ENCODE data around the gene FAM168A.
"Not testable (repeated sequence)": the region's sequence is repeated elsewhere in the genome, so short reads cannot be mapped to it uniquely, and the experiment has no call there.

FAM168A gene

DNA sequence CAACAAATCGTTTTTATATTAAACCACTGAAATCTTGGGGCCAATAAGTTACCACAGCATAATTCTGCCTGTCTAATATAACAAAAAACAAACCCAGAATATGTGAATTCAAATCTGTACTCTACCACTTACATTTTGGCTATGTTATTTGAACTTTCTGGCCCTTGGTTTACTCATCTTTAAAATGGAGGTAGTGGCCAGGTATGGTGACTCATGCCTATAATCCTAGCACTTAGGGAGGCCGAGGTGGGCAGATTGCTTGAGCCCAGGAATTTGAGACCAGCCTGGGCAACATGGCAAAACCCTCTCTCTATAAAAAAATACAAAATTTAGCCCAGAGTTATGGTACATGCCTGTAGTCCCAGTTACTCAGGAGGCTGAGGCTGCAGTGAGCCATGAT is 84.2 kb downstream of the FAM168A start:
- no peak for DNase-seq

DNA sequence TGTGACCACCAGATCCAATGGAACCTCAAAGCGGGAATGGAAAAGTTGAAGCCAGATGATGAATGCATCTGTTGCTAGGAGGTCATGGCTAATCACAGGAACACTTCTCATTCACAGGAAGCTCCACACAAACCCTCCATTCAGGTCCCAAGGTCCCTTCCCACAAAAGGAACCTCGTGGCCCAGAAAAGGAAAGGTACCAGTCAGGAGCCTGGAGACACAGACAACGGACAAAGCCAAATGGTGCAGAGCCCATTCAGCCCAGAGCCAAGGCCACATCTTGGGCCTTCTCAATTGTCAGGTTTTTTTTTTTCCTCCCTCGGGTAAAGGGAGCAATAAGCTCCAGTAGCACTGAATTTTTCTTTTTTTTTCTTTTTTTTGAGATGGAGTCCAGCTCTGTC is 87.0 kb downstream of the FAM168A start:
- DNase-seq, result no peak

DNA sequence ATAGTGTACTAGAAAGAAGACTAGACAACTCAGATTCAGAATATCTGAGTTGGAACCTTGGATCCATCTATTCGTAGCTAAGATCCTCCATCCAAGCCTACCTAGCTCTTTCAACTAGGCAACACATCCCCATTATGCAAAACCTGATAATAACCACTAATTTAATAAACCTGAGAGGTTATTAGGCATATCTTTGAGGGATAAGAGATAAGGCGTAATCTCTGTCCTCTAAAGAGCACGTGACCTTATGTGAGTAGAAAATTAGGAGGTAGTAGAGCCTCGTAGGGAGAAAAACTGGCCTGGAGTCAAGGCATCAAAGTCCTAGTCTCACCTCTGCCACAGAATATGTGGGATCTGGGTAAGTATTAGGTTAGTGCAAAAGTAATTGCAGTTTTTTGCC is 87.8 kb downstream of the FAM168A start:
- DNase-seq, result no peak

DNA sequence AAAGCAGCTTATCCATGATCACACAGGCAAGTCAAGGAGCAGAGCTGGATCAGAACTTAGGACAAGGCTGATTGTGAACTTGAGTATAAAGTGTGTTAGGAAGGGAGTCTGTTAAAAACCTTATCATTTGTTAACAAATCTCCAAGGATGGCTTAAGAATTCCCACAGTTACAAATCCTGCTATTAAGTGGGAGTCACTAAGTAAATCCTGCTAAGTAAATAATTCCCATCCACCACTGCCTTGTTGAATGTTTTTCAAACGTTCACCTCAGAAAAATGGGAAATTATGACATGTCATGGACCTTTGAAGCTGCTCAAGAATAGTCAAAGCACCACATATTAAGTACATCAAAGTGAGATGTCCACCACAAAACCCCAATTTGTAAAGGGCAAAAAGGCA is 88.7 kb downstream of the FAM168A start:
- DNase-seq, result no peak

DNA sequence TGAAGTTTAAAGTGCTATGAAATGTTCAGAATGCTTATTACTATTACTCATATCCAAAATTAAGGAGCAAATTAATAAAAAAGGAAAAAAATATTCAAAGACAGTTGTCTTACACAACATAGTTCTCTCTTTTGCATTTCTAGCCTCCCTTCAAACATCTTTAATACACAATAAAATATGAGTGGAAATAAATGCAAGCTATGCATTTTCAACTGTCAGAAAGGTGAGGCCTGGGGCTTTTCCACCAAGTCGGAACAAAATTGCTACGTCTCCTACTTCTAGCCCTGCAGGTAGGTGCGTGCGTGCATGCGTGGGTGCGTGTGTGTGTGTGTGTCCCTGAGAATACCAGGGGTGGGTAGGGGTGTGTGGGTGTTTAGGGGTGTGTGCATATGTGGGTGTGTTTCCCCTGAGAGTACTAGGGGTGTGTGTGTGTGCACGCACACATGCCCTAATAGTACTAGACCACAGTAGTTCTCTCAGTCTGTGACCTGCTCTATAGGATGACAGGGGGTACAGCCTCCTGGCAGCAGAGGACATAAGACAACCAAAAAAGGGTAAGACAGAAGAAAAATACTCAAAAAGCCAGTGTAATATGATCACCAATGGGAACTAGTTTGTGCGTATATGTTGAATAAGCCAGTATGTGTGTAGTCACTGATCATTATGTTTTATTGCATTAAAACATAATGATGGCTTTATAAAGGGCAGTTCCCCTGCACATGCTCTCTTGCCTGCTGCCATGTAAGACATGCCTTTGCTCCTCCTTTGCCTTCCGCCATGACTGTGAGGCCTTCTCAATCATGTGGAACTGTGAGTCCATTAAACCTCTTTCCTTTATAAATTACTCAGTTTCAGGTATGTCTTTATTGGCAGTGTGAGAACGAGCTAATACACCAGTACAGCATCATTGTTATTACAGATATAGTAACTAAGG is 89.4 kb downstream of the FAM168A start:
- DNase-seq, result no peak

DNA sequence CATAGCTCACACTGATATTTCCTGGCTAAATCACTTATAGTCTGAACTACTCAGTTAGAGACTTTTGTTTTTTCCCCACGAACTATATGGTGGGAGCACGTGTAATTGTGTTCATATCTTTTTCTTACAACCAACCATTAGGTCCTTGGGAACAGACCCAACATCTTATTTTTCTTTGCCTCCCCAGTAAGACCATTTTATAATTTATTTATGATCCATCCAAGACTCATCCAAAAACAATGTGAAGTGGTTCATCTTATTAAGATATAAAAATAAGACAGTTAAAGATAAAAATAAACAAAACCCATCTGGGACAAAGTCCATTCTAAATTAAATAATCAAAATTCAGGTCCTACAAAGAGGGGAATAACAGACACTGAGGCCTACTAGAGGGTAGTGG is 90.8 kb downstream of the FAM168A start:
- DNase-seq, result no peak

DNA sequence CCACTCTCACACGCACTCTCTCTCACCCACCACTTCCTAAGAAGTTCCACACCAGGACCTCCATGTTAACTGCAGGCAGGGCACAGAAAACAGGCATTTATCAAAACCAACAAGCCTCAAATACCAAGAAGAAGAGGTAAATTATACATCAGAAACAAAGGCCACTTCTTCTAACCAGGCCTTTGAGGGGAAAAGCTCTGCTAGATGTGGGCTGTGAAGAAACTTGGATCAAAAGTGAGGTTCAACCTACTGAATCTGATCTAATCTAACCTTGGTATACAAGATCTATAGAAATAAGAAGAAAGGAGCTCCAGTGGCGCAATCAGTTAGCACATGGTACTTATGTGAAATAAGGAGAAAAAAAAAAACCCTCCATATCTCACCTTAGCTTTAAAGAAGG is 91.9 kb downstream of the FAM168A start:
- no peak for DNase-seq

DNA sequence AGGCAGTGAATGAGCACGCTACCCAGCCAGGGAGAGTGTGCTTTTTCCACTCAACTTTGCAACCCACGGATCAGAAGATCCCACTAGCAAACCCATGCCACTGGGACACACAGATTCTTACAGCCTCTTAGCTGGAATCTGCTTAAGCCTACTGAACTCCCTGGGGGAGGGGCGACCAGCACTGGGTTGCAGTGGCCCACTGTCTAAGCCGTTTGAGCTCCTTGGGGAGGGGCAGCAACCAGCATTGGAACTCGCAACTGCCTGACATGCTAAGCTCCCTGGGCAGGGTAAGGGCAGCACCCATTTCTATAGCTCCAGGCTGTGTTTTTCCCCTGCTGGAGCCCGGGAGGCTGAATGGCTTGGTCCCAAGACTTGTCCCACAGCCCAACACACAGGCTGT is 99.6 kb downstream of the FAM168A start:
- DNase-seq, result no peak

DNA sequence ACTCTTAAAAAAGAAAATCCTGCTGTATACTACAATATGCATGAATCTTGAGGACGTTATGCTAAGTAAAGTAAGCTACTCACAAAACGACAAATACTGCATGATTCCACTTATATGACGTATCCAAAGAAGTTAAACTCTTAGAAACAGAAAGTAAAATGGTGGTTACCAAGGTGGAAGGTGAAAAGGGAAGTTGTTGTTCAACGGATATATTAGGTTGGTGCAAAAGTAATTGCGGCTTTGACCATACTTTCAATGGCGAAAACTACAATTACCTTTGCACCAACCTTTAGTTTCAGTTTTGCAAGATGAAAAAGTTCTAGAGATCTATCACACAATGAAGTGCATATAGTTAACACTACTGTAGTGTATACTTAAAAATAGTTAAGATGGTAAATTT is 101.8 kb downstream of the FAM168A start:
- DNase-seq, result no peak

DNA sequence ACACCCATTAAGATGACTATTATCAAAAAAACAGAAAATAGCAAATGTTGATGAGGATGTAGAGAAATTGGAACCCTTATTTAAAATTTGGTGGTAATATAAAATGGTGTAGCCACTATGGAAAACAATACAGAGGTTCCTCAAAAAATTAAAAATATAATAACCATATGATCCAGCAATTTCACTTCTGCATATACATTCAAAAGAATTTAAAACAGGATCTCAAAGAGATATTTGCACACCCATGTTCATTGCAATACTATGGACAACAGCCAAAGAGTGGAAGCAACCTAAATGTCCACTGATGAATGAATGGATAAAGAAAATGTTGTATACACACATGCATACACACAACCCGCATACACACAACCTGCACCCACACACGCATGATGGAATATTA is 102.2 kb downstream of the FAM168A start:
- no peak for DNase-seq

DNA sequence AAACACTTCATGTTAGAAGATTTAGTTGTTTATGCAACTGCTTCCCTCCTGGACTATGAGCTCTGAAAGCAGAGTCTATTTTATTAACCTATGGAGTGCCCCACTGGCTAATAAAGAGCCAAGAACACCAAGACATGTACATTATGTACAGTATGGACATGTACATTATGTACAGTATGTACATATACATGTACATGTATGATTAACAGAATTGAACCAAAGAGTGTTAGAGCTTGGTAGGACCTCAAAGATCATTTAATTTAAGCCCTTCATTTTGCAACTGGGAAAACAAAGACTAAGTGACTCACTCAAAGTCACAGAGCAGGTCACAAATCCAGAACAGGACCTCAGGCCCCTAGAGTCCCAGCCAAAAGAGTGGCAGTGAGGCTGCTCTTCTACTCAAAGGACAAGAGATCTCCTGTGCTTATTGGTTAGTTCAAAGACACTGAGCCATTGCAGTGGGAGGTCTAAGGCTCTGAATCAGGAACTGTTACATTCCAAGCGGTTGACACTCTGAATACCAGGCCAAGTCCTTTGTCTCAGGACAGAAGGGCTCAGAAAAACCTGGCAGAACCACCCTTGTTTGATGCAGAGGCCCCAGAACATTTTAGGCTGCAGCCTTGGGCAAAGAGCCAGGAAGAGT is 103.8 kb downstream of the FAM168A start:
- no peak for DNase-seq

DNA sequence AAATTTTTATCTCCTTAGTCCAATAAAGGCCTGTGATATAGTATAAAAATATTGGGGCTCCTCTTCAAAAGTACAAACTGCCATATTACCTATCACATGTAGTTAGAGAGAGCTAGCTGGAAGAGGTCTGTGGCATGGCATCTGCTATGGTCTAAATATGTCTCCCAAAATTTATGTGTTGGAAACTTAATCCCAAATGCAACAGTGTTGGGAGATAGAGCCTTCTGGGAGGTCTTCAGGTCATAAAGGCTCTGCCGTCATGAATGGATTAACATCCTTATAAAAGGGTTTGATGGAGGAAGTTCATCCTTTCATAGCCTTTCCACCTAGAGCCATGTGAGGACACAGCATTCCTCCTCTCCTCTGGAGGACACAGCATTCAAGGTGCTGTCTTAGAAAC is 116.3 kb downstream of the FAM168A start:
- DNase-seq, result no peak

DNA sequence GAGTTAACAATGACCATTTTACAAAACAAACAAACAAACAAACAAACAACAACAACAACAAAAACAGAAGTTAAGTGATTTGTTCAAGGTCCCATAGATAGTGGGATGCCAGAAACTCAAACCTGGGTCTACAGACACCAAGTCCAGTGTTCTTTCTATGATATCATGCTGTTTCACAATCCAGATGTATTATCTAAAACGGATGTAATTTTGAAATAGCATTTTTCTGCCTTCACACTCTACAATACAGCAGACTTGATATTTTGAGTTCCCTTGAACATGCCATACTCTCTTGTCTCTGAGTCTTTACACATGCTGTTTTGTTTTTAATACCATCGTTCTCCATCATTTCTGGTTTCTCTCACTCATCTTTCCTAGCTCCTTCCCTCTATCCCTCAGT is 117.2 kb downstream of the FAM168A start:
- no peak for DNase-seq

DNA sequence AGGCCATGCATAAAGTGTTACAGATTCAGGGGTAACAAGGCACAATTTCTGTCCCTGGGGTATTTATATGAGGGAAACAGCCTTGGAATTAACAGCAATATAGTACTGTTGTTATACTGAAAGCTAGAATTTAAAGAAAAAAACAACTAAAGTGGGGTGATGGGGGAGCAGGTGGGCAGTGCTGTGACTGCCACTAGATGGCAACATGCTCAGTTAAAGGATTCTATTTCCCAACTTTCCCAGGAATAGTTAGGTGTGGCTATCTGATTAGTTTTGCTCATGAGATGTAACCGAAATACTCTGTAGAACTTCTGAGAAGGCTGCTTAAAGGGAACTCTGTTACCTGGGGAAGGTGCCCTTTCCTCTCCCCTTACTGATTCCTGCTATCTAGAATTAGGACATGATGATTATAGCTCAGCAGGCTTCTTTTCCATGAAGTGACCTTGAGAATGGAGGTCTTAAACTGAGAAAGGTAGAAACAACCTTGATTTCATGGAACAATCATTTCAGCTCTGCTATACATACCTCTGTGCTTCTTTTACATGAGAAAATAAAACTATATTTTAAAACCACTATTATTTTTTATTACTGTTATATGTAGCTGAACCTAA is 119.1 kb downstream of the FAM168A start:
- DNase-seq, result no peak

DNA sequence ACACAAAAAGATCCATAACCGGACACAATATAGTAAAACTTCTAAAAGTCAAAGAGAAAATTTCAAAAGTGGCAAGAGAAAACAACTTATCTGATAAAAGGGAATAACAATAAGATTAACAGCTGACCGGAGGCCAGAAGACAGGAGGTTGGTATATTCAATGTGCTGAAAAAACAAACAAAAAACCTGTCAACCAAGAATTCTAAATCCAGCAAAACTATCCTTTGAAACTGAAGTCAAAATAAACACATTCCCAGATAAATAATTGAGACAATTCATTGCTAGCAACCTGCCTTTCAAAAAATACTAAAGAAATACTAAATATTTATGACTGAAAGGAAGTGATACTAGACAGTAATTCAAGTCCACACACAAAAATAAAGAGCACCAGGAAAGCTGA is 120.4 kb downstream of the FAM168A start:
- no peak for DNase-seq

DNA sequence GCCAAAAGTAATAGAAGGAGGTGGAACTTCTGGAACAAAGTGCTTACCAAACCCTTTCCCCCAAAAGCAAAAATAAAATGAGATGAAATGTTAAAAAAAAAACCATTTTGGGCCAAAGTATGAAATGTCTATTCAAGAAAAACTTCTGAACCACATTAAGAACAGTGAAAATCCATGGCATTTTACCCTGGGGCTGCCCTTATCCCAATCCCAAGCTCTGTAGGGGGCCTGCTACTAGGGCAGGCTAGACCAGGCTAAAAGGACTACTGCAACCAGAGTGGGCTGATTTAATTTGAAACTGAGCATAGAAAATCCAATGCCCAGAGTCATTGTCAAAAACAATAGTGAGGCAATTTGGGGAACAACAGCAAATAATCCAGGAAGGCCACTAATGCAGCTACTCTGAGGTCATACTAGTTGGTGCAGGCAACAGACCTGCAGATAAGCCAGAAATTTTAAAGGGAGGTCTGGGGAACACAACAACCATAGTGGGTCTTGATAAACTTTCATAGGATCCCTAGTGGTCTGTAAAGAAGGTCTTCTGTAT is 122.3 kb downstream of the FAM168A start:
- no peak for DNase-seq

DNA sequence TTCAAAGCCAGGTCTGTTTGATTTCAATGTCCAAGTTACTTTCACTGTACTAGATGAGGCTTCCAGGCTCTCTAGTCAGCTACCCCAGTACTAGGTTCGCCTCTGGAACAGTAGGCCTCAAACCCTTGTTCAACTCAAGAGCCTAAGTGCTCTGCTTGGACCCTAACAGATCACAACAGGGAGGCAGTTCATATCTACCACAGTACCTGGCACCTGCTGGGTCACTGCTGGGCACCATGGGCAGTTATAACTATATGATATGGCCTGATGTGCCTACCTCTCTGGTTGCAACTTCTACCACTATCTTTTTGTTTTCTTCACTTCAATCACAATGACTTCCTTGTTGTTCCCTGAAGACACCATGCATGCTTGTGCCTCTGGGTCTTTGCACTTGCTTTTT is 124.7 kb downstream of the FAM168A start:
- DNase-seq, result no peak

DNA sequence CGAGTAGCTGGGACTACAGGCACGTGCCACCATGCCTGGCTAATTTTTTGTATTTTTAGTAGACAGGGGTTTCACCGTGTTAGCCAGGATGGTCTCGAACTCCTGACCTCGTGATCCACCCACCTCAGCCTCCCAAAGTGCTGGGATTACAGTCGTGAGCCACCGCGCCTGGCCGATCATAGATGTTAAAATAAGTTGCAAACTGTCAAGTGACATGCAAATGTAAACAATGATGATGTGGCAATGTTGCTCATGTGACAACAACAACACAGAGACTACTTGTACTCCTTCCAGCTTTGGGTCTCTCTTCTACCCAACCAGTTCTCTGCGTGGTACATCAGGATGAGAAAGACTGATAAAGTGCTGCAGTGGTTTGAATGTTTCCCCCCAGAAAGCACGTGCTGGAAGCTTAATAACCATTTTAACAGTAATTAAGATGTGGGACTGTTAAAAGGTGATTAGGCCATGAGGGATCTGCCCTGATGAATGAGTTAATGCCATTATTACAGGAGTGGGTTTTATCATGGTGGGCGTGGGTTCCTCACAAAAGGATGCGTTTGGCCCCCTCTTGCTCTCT is 127.8 kb downstream of the FAM168A start:
- DNase-seq, result not testable (repeated sequence)

DNA sequence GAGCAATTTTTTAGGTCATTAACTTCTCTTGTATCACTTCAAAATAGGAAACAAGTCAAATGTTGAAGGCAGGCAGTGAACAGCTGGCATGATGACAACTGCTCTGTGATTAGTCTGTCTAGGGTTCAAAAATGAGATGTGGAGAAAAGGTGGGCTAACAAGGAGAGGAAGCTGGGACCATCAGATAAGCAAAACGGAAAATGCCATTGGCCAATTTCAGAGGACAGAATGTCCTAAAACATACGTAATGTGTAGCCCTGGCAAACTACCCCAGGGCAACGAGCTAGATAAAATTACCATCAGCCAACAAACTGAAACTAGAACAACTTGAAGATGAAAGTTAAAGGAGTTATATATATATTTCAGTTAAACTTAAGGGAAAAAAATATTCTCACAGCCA is 128.5 kb downstream of the FAM168A start:
- no peak for DNase-seq

DNA sequence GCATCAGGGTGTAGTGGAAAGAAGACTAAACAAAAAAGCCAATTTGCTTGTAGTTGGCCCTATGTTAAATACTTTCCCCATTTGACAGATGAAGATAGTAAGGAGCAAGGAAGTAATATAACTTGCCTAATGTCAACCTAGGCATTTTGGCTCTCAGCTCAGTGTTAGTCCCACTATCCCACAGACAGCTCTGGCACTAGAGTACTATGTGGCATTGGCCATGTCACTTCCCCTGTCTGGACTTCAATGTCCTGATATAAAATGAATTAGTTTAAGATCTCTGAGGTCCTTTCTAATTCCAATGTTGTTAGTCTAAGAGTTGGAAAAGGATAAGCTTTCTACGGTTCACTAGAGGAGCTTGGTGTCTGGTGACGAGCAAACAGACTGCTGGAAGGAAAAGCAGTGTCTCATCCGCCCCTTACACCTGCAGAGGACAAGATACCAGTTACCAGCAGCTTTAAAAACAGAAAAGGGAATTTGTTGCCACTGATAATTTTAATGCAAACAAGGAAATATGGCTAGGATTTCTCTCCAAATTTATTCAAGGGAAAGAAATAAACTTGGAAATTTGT is 129.2 kb downstream of the FAM168A start:
- no peak for DNase-seq

DNA sequence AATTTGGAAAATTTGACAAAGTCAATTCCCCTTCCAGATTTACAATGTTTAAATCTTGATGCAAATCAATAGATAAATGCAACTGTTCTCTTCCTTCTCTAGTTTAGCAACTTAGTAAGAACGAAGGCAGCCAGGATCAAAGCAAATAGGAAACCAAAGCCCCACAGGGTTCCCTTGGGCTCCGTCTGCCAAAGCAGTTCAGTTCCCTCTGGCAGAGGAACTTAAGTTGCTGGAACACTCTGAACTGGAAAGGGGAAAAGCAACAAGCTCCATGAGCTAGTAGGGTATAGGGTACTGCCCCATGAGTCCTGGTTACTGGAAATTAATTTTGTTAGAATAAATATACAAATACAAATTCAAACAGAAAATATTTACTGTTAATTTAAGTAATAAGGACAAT is 130.4 kb downstream of the FAM168A start:
- DNase-seq, result no peak

DNA sequence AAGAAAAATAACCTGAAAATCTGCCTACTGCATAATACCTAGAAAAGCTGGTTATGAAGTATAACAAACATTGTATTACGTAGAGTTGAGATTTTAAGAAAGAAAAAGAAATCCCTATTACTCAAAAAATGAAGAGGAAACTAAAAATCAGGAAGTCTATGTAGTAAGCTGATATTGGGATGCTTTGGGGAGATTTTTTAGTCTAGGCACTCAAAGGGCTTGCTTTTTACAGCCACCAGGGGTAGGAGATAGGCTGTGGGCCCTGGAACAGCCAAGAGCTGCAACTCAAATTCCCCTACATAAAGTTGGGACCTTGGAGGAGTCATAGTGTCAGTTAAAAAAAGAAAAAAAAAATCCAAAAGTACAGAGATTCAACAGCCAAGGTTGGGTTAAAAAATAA is 131.3 kb downstream of the FAM168A start:
- no peak for DNase-seq

DNA sequence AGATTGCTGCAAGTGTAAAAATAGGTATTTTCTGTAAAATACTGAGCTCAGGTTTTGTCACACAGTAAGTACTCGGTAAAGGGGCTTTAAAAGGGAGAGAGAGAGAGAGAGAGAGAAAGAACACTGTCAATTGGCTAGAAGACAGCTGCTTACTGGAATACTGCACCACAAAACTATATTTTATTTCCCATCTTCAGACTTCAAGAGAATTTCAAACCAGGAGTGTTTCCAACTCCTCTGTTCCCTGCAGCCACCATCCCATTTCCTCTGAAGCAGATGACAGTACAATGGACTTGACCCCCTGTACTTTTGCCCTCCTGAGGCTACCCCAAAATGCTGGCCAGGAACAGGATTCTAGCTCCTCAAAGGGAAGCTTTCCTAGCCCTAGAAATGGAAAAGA is 132.0 kb downstream of the FAM168A start:
- DNase-seq, result no peak
